GM23338 (cell line): ENCODE measurements around the gene SIVA1. TPM values are rescaled to one million over a fixed set of nuclear protein-coding genes. Genes with fewer than 3 reads are reported as not detected.
A peak's percentile ranks its signal among the peaks of the same experiment; 100 is the strongest.

Experiments used
- ATAC-seq: fragments of 200-7000 bp; cut with Tn5 transposase; 3 replicates; pipeline ENCODE4 v1.9.1; 2020
- DNase-seq: peaks from one replicate; pipeline ENCODE4 v3.0.0-alpha.2; 2015; ENCODE audit warnings: low spot score
- H2AFZ ChIP-seq: fragments of 200-600 bp; sonication (generic); 2 replicates; pipeline ENCODE4 v1.8.0; 2016; ENCODE audit warnings: antibody characterized with exemption, mild to moderate bottlenecking, moderate library complexity
- H3F3A ChIP-seq: fragments of 200-600 bp; sonication (generic); replicated peaks from 2 replicates; pipeline ENCODE4 v1.8.0; 2017; ENCODE audit warnings: antibody characterized with exemption, mixed run types, low read depth
- H3K27ac ChIP-seq: fragments of 200-600 bp; sonication (generic); 2 replicates; pipeline ENCODE4 v1.6.1; 2016; ENCODE audit warnings: low read depth
- H3K27me3 ChIP-seq: fragments of 200-600 bp; sonication (generic); 2 replicates; pipeline ENCODE4 v1.8.0; 2016; ENCODE audit warnings: mild to moderate bottlenecking, mixed run types, moderate library complexity; ENCODE audit not compliant: insufficient read depth
- H3K36me3 ChIP-seq: fragments of 200-600 bp; sonication (generic); 2 replicates; pipeline ENCODE4 v1.8.0; 2016; ENCODE audit warnings: mild to moderate bottlenecking; ENCODE audit not compliant: insufficient read depth
- H3K4me1 ChIP-seq: fragments of 200-600 bp; sonication (generic); 2 replicates; pipeline ENCODE4 v1.8.0; 2016; ENCODE audit warnings: mild to moderate bottlenecking, moderate library complexity; ENCODE audit not compliant: insufficient read depth
- H3K4me2 ChIP-seq: fragments of 200-600 bp; sonication (generic); 2 replicates; pipeline ENCODE4 v1.7.1; 2017; ENCODE audit warnings: mixed run types
- H3K4me3 ChIP-seq: fragments of 200-600 bp; sonication (generic); 2 replicates; pipeline ENCODE4 v1.6.1; 2016; ENCODE audit warnings: mixed run types
- H3K79me2 ChIP-seq: fragments of 200-600 bp; sonication (generic); replicated peaks from 2 replicates; pipeline ENCODE4 v1.8.0; 2017; ENCODE audit warnings: mild to moderate bottlenecking; ENCODE audit not compliant: insufficient read depth
- H3K9me2 ChIP-seq: fragments of 200-600 bp; sonication (generic); 2 replicates; pipeline ENCODE4 v1.8.0; 2017; ENCODE audit not compliant: insufficient read depth
- H4K20me1 ChIP-seq: fragments of 200-600 bp; sonication (generic); replicated peaks from 2 replicates; pipeline ENCODE4 v1.8.0; 2017; ENCODE audit warnings: mild to moderate bottlenecking; ENCODE audit not compliant: insufficient read depth
- H3K27ac Mint-ChIP-seq: 2 replicates; pipeline ENCODE4 v1.8.0; 2020; ENCODE audit warnings: inconsistent platforms, mild to moderate bottlenecking, moderate library complexity, mixed read lengths
- H3K27me3 Mint-ChIP-seq: 3 replicates; pipeline ENCODE4 v1.8.0; 2022; ENCODE audit warnings: low read depth, mild to moderate bottlenecking, moderate library complexity, mixed read lengths, inconsistent platforms; ENCODE audit not compliant: insufficient read depth, poor library complexity
- H3K36me3 Mint-ChIP-seq: 3 replicates; pipeline ENCODE4 v1.8.0; 2021; ENCODE audit warnings: low read depth, mild to moderate bottlenecking, inconsistent platforms, moderate library complexity, mixed read lengths
- H3K4me1 Mint-ChIP-seq: 3 replicates; pipeline ENCODE4 v1.8.0; 2020; ENCODE audit warnings: mild to moderate bottlenecking, inconsistent platforms, mixed read lengths
- H3K4me3 Mint-ChIP-seq: 3 replicates; pipeline ENCODE4 v1.8.0; 2021; ENCODE audit warnings: moderate library complexity, mild to moderate bottlenecking, inconsistent platforms, mixed read lengths
- H3K9me3 Mint-ChIP-seq: 3 replicates; pipeline ENCODE4 v1.8.0; 2020; ENCODE audit warnings: moderate library complexity, mild to moderate bottlenecking, inconsistent platforms, mixed read lengths
- CTCF ChIP-seq, 2 experiments: fragments of 200-600 bp in 1 of 2; sonication (generic) in 1 of 2; conservative IDR thresholded peaks; 2 replicates each; pipeline versions ENCODE4 v1.5.1 to v1.6.1; 2016 to 2017; ENCODE audit warnings: antibody characterized with exemption in 2 of 2, low read depth in 2 of 2, mild to moderate bottlenecking in 2 of 2, moderate library complexity in 1 of 2
- NANOG ChIP-seq: IDR thresholded peaks from 2 replicates; pipeline ENCODE4 v1.6.1; 2016; ENCODE audit warnings: antibody characterized with exemption, borderline replicate concordance
- ZNF462 ChIP-seq: fragments of 250-450 bp; sonication (Bioruptor Pico); IDR thresholded peaks from 2 replicates; pipeline ENCODE4 v1.5.0; 2020; ENCODE audit warnings: mild to moderate bottlenecking, moderate library complexity
- polyA plus RNA-seq: library from polyadenylated mRNA; unstranded; fragments of >200 nt; fragmentation: Nextera tagmentation; extraction: Ambion mirVana; gene quantifications from 2 replicates; pipeline ENCODE4 v1.2.1, GENCODE V29; 2016
- total RNA-seq: library from RNA; depleted of rRNA; stranded (reverse); fragments of >200 nt; shearing (Covaris generic); gene quantifications from 2 replicates; pipeline ENCODE4 v1.2.3, GENCODE V29; 2014

SIVA1 gene
- total and polyA plus RNA-seq, 2 experiments from 2014 or later, result 215 to 392 TPM

GRCh38 chr14:104776481-104776880, 23.5 kb downstream of the SIVA1 start (continued):
- TF ChIP-seq ZNF462 (CRISPR knock-in tag), result no peak

GRCh38 chr14:104776961-104777807, 24.2 kb downstream of the SIVA1 start:
- Histone ChIP-seq H3K27me3 (no peaks in the 10 kb centered on the region), H3K36me3 (no peaks in the 10 kb centered on the region), H3K27ac (no peak overlapping the region), H3K79me2 (no peaks in the 10 kb centered on the region), H3F3A (no peaks in the 10 kb centered on the region), H3K4me3 (no peak overlapping the region), H2AFZ (no peak overlapping the region), H3K4me2 (no peak overlapping the region), H4K20me1 (no peaks in the 10 kb centered on the region), H3K4me1 (no peaks in the 10 kb centered on the region), H3K9me2 (no peaks in the 10 kb centered on the region)
- peak; percentile 41 for DNase-seq
- peaks cover 4% of the 10 kb centered on the region for H3K27me3 Mint-ChIP-seq
- ATAC-seq, result peak; percentile 44
- H3K4me3 Mint-ChIP-seq, result no peak overlapping the region
- peaks cover 12% of the 10 kb centered on the region for H3K36me3 Mint-ChIP-seq
- H3K9me3 Mint-ChIP-seq, result no peaks in the 10 kb centered on the region
- H3K4me1 Mint-ChIP-seq, result no peaks in the 10 kb centered on the region
- TF ChIP-seq CTCF (conservative IDR thresholded peaks at IDR 0.05; ENCODE audit: low read depth in 2 of 2) (peak in 1 of 2 experiments; percentile 33; a peak in 1 of 4 replicates), NANOG (no peak)
- H3K27ac Mint-ChIP-seq, result no peak overlapping the region
